Stimulated activated CD4-positive, alpha-beta T cell treated with anti-CD3 and anti-CD28 coated beads, Interleukin-1b, Interleukin-23, amount 100 ng/mL, for 1 hour (primary cell): Measurements from ENCODE around the gene APOBEC4.

Source experiments
- DNase-seq, 2 donors: peaks; one replicate each; pipeline ENCODE4 v3.0.0-alpha.2; 2020; ENCODE audit warnings: low read depth in 2 of 2

Gene APOBEC4

GRCh38 chr1:183600634-183601033, 52.5 kb downstream of the APOBEC4 start:
- DNase-seq: no peak

DNA sequence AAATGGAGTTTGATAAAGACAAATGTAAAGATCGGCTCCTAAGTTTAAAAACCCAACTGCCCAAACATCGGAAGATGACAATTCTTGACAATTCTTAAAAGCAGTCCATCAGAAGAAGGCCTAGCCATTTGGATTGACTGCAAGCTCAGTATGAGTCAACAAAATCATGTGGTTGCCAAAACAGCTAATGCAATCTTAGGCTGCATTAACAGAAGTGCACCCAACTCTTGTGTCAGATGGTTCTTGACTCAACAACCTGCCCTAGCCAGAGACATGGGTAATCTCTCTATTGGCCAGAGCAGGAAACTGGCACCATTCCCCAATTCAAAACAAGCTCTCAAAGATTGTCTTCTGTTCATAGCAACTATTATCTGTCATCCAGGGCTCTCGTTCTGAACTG, 53.0 kb downstream of the APOBEC4 start:
- no peak for DNase-seq

- no peak for DNase-seq
Observed at GRCh38 chr1:183598386-183598785, 54.7 kb downstream of the APOBEC4 start.

GRCh38 chr1:183597656-183598347, 55.3 kb downstream of the APOBEC4 start:
- no peak for DNase-seq

DNA sequence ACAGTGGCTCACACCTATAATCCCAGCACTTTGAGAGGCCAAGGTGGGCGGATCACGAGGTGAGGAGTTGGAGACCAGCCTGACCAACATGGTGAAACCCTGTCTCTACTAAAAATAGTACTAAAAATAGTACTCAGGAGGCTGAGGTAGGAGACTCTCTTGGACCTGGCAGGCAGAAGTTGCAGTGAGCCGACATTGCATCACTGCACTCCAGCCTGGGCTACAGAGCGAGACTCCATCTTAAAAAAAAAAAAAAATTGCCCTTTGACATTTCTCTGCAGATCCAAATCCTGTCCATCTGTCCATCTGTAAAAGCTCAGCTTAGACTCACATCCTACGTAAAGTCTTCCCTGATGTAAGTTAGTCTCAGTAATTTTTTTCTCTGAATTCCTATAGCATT, 56.6 kb downstream of the APOBEC4 start:
- no peak for DNase-seq
